Amygdala (tissue), 56 donors: ENCODE results near the gene CCHCR1.
A peak's percentile ranks its signal among the peaks of the same experiment; 100 is the strongest.
"Not testable (repeated sequence)": the region's sequence is repeated elsewhere in the genome, so short reads cannot be mapped to it uniquely, and the experiment has no call there.

ENCODE experiments used
- DNase-seq, 56 donors: peaks; one replicate each; lab custom pipeline; 2025; lab: John Stamatoyannopoulos, UW

CCHCR1 gene

GRCh38 chr6:31164475-31165063, 7.0 kb upstream of the CCHCR1 start:
- not testable (repeated sequence) for DNase-seq

- DNase-seq = no peak
Observed at GRCh38 chr6:31163922-31164321, 6.3 kb upstream of the CCHCR1 start.

- no peak for DNase-seq
Observed at GRCh38 chr6:31162463-31163165, 5.0 kb upstream of the CCHCR1 start.

GRCh38 chr6:31161216-31162126, 3.9 kb upstream of the CCHCR1 start:
- DNase-seq = no peak

- no peak for DNase-seq
Observed at GRCh38 chr6:31158863-31159855, 1.6 kb upstream of the CCHCR1 start.

- DNase-seq = peak; percentile 71 to 98 (median 95)
Observed at GRCh38 chr6:31158140-31158862, 699 bp upstream of the CCHCR1 start, which contains the start of gene TCF19. Gene TCF19 (plus strand): TSS chr6:31158589. CDS start chr6:31159470, 881 bp downstream.

GRCh38 chr6:31156641-31157040, 961 bp downstream of the CCHCR1 start:
- DNase-seq = no peak

DNA sequence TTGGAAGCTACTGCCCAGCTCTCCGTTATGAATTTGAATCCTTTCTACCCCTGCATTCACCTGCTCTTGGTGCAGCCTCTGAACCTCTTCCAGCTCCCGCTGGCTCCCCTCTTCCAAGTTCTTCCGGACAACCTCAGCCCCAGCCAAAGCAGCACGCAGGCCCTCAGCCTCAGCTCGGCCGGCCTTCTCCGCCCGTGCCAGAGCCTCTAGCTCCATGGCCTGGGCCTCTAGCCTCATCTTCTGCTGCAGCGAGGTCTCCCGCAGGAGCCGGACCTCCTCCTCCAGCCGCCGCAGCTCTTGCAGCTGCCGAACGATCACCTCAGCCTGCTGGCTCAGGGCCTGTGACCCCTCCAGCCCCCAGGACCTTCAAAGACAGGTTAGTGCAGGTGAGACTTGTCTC, 3.2 kb downstream of the CCHCR1 start:
- no peak for DNase-seq

- DNase-seq = no peak
Observed at GRCh38 chr6:31152781-31153180, 4.8 kb downstream of the CCHCR1 start.

DNA sequence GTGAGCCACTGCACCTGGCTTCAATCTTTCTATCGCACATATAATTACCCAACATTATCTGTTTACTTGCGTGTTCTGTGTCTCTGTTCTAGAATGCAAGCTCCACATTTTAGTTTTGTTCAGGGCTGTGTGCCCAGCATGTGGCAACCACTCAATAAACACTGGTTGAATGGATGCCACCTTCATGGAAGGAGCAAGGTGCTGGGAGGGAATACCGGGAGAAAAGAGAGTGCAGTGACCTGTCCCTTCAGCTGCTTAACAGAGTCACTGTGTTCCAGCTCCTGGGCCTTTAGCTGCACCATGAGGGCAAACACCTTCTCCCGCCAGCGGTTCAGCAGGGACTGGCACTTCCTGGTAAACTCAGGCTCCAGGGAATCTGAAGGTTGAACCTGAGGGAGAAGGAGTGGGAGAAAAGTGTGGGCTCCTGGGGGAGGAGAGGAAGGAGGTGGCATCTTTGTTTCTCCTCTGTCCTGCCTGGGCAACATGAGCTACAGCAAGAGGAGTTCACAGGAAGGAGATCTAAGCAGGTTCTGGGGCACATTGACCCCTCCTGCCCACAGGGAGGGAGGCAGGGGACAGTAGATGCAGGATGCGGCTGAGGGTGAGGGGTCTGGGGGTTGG, 7.7 kb downstream of the CCHCR1 start:
- DNase-seq = no peak

- DNase-seq = no peak
Observed at GRCh38 chr6:31145386-31145785, 12.2 kb downstream of the CCHCR1 start.

DNA sequence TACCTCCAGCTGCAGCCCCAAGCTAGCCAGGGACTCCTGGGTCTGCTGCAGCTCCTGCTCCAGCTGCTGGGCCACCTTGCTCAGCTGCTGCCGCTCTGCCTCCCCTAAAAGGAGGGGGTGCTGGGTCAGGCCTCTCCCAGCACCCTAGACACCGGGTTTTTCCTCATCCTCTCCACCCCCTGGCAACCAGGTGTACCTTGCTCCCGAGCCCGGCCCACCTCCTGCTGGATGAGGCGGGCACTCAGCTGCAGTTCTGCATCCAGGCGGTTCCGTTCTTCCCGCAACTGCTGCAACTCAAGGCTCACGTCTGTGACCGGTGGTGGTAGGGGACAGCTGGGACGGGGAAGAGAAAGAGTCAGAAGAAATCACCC, 12.6 kb downstream of the CCHCR1 start:
- no peak for DNase-seq

- DNase-seq = no peak
Observed at GRCh38 chr6:31144296-31144969, 13.2 kb downstream of the CCHCR1 start.

- no peak for DNase-seq
Observed at GRCh38 chr6:31143148-31143547, 14.5 kb downstream of the CCHCR1 start.

- no peak for DNase-seq
Observed at GRCh38 chr6:31142361-31142761, 15.2 kb downstream of the CCHCR1 start.

DNA sequence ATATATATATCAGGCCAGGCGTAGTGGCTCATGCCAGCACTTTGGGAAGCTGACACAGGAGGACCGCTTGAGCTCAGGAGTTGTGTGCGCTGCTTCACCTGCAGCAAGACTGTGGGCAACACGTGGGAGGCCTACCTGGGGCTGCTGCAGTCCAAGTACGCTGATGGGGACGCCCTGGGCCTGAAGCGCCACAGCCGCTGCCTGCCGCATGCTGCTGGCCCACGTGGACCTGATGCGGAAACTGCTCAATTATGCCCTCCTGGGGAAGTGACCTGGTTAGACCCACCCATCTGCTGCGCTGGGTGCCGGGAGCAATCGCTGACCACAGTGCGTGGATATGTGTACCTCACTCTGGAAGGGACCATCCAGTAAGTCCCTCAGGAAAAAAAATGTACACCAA, 17.0 kb downstream of the CCHCR1 start:
- no peak for DNase-seq

DNA sequence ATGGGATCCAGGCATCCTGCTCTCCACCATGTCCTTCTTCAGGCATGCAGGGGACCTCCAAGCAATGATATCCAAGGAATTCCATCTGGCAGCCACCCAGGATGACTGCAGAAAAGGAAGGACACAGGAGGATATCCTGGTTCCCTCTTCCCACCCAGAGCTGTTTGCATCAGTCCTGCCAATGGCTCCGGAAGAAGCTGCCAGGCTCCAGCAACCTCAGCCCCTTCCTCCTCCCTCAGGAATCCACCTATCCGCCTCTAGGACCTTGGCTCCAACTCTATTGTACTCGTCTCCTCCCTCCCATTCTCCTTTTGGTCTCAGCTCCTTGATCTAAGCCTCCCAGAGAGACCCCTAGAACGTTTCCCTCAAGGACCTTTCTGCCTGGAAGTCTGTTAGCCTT, 18.0 kb downstream of the CCHCR1 start:
- no peak for DNase-seq

- DNase-seq = no peak
Observed at GRCh38 chr6:31138982-31139381, 18.6 kb downstream of the CCHCR1 start, which contains the start of gene PSORS1C2. Gene PSORS1C2 (minus strand): TSS chr6:31139066. CDS start chr6:31139026, 40 bp downstream.
